Measurements from ENCODE around the gene LAX1.

The LAX1 gene

GRCh38 chr1:203794764-203795440 is 29.9 kb downstream of the LAX1 start:
- WGBS, 2 donors (ENCODE audit: extremely low coverage in 2 of 2, insufficient read length in 2 of 2, insufficient replicate concordance in 1 of 2) = no CpG with 5 or more reads among the region's 19 CpGs
- no peak overlapping the region for H3K14ac ChIP-seq (ENCODE audit: low read length)
- peak overlapping the region; percentile 90 for H2AFZ ChIP-seq (ENCODE audit: low read length)
- H4K91ac ChIP-seq (ENCODE audit: low read depth, low read length, poor library complexity) = no peak overlapping the region
- no peak overlapping the region for H2AK5ac ChIP-seq (ENCODE audit: low read depth, low read length)
- no peak overlapping the region for H3K9ac ChIP-seq (ENCODE audit: low read depth, low read length, poor library complexity)
- H3K4me2 ChIP-seq (ENCODE audit: insufficient read depth, low read length, poor library complexity, severe bottlenecking) = peak overlapping the region; percentile 37
- DNase-seq (ENCODE audit: low spot score) = no peak
- no peak overlapping the region for H4K8ac ChIP-seq (ENCODE audit: low read depth, low read length)
- H3K4me3 ChIP-seq (ENCODE audit: low read length in 2 of 2) = peak overlapping the region in 1 of 2 donors; percentile 57
- no peak overlapping the region for H2BK15ac ChIP-seq (ENCODE audit: low read length)
- H3K27me3 ChIP-seq (ENCODE audit: control insufficient read depth in 3 of 3, insufficient read depth in 3 of 3, low read depth in 1 of 3, low read length in 3 of 3) = no peaks in the 10 kb centered on the region
- no peak overlapping the region for H2BK12ac ChIP-seq (ENCODE audit: low read length)
- peaks cover 12 to 34% of the 10 kb centered on the region in 2 donors for H3K36me3 ChIP-seq (replicated peaks in 1 of 2; ENCODE audit: control insufficient read depth in 2 of 2, insufficient read depth in 2 of 2, low read length in 2 of 2)
- peaks cover 1 to 4% of the 10 kb centered on the region in 2 donors for H3K4me1 ChIP-seq (ENCODE audit: control insufficient read depth in 2 of 2, insufficient read depth in 1 of 2, low read depth in 1 of 2, low read length in 2 of 2)
- H3K9me3 ChIP-seq (replicated peaks in 1 of 2; ENCODE audit: control insufficient read depth in 2 of 2, insufficient read depth in 1 of 2, low read depth in 1 of 2, low read length in 2 of 2) = peaks cover 9 to 29% of the 10 kb centered on the region in 2 donors
- peaks cover 3% of the 10 kb centered on the region for H3K79me1 ChIP-seq (ENCODE audit: low read depth, low read length)
- H3K4ac ChIP-seq (ENCODE audit: low read length) = no peak overlapping the region
- H2BK120ac ChIP-seq (ENCODE audit: low read depth, low read length) = no peak overlapping the region
- no peak overlapping the region for H3K23ac ChIP-seq (ENCODE audit: low read depth, low read length, poor library complexity)
- no peak overlapping the region for H3K27ac ChIP-seq (replicated peaks; ENCODE audit: low read length)
- no peak overlapping the region for H3K18ac ChIP-seq (ENCODE audit: low read length)
- H2BK5ac ChIP-seq (ENCODE audit: low read length) = no peak overlapping the region

- H2BK120ac ChIP-seq (ENCODE audit: low read depth, low read length) = no peak within 1 kb of the TSS
- no peak within 1 kb of the TSS for H2BK12ac ChIP-seq (ENCODE audit: low read length)
- WGBS, 2 donors (ENCODE audit: extremely low coverage in 2 of 2, insufficient read length in 2 of 2, insufficient replicate concordance in 1 of 2) = no CpG with 5 or more reads among the region's 59 CpGs
- peaks cover 9 to 33% of the 10 kb centered on the region in 2 donors for H3K9me3 ChIP-seq (replicated peaks in 1 of 2; ENCODE audit: control insufficient read depth in 2 of 2, insufficient read depth in 1 of 2, low read depth in 1 of 2, low read length in 2 of 2)
- no peak within 1 kb of the TSS for H3K14ac ChIP-seq (ENCODE audit: low read length)
- H3K4me2 ChIP-seq (ENCODE audit: insufficient read depth, low read length, poor library complexity, severe bottlenecking) = peak within 1 kb of the TSS; percentile 58
- H3K4ac ChIP-seq (ENCODE audit: low read length) = no peak within 1 kb of the TSS
- no peak within 1 kb of the TSS for H2BK15ac ChIP-seq (ENCODE audit: low read length)
- H3K79me1 ChIP-seq (ENCODE audit: low read depth, low read length) = peaks cover 3% of the 10 kb centered on the region
- peak within 1 kb of the TSS; percentile 86 for H3K18ac ChIP-seq (ENCODE audit: low read length)
- H4K8ac ChIP-seq (ENCODE audit: low read depth, low read length) = no peak within 1 kb of the TSS
- H3K23ac ChIP-seq (ENCODE audit: low read depth, low read length, poor library complexity) = peak within 1 kb of the TSS; percentile 44
- no peak within 1 kb of the TSS for H2BK5ac ChIP-seq (ENCODE audit: low read length)
- H3K9ac ChIP-seq (ENCODE audit: low read depth, low read length, poor library complexity) = peak within 1 kb of the TSS; percentile 88
- H3K36me3 ChIP-seq (replicated peaks in 1 of 2; ENCODE audit: control insufficient read depth in 2 of 2, insufficient read depth in 2 of 2, low read length in 2 of 2) = peaks cover 12 to 41% of the 10 kb centered on the region in 2 donors
- peak; percentile 94 for DNase-seq (ENCODE audit: low spot score)
- peak within 1 kb of the TSS; percentile 97 for H3K27ac ChIP-seq (replicated peaks; ENCODE audit: low read length)
- H2AFZ ChIP-seq (ENCODE audit: low read length) = peak within 1 kb of the TSS; percentile 90
- H3K4me3 ChIP-seq (ENCODE audit: low read length in 2 of 2) = peak within 1 kb of the TSS; percentile 57 to 93
- H3K4me1 ChIP-seq (ENCODE audit: control insufficient read depth in 2 of 2, insufficient read depth in 1 of 2, low read depth in 1 of 2, low read length in 2 of 2) = peaks cover 1 to 4% of the 10 kb centered on the region in 2 donors
- H3K27me3 ChIP-seq (ENCODE audit: control insufficient read depth in 3 of 3, insufficient read depth in 3 of 3, low read depth in 1 of 3, low read length in 3 of 3) = no peaks in the 10 kb centered on the region
- H4K91ac ChIP-seq (ENCODE audit: low read depth, low read length, poor library complexity) = no peak within 1 kb of the TSS
- H2AK5ac ChIP-seq (ENCODE audit: low read depth, low read length) = no peak within 1 kb of the TSS
Observed at GRCh38 chr1:203795441-203796235, 30.7 kb downstream of the LAX1 start, which contains the start of the genes ZBED6 and ZC3H11A. TSS of gene ZBED6 (plus strand) at chr1:203795623. CDS start at chr1:203797523, 1,900 bp downstream. TSS of gene ZC3H11A (plus strand) at chr1:203795623. CDS start at chr1:203817071, 21,448 bp downstream.

- H3K14ac ChIP-seq (ENCODE audit: low read length) = no peak overlapping the region
- no CpG with 5 or more reads among the region's 12 CpGs for WGBS, 2 donors (ENCODE audit: extremely low coverage in 2 of 2, insufficient read length in 2 of 2, insufficient replicate concordance in 1 of 2)
- H3K4me3 ChIP-seq (ENCODE audit: low read length in 2 of 2) = peak overlapping the region; percentile 57 to 93
- H3K27ac ChIP-seq (replicated peaks; ENCODE audit: low read length) = peak overlapping the region; percentile 97
- H3K23ac ChIP-seq (ENCODE audit: low read depth, low read length, poor library complexity) = peak overlapping the region; percentile 44
- H3K18ac ChIP-seq (ENCODE audit: low read length) = peak overlapping the region; percentile 50
- H3K4me2 ChIP-seq (ENCODE audit: insufficient read depth, low read length, poor library complexity, severe bottlenecking) = peak overlapping the region; percentile 58
- H3K27me3 ChIP-seq (ENCODE audit: control insufficient read depth in 3 of 3, insufficient read depth in 3 of 3, low read depth in 1 of 3, low read length in 3 of 3) = no peaks in the 10 kb centered on the region
- H2BK12ac ChIP-seq (ENCODE audit: low read length) = no peak overlapping the region
- no peak overlapping the region for H4K91ac ChIP-seq (ENCODE audit: low read depth, low read length, poor library complexity)
- H3K9me3 ChIP-seq (replicated peaks in 1 of 2; ENCODE audit: control insufficient read depth in 2 of 2, insufficient read depth in 1 of 2, low read depth in 1 of 2, low read length in 2 of 2) = peaks cover 9 to 33% of the 10 kb centered on the region in 2 donors
- H3K36me3 ChIP-seq (replicated peaks in 1 of 2; ENCODE audit: control insufficient read depth in 2 of 2, insufficient read depth in 2 of 2, low read length in 2 of 2) = peaks cover 12 to 45% of the 10 kb centered on the region in 2 donors
- H4K8ac ChIP-seq (ENCODE audit: low read depth, low read length) = no peak overlapping the region
- H2BK120ac ChIP-seq (ENCODE audit: low read depth, low read length) = no peak overlapping the region
- DNase-seq (ENCODE audit: low spot score) = no peak
- H2AFZ ChIP-seq (ENCODE audit: low read length) = peak overlapping the region; percentile 70
- H2BK15ac ChIP-seq (ENCODE audit: low read length) = no peak overlapping the region
- H3K79me1 ChIP-seq (ENCODE audit: low read depth, low read length) = peaks cover 3% of the 10 kb centered on the region
- H3K9ac ChIP-seq (ENCODE audit: low read depth, low read length, poor library complexity) = peak overlapping the region; percentile 88
- no peak overlapping the region for H2BK5ac ChIP-seq (ENCODE audit: low read length)
- no peak overlapping the region for H3K4ac ChIP-seq (ENCODE audit: low read length)
- no peak overlapping the region for H2AK5ac ChIP-seq (ENCODE audit: low read depth, low read length)
- H3K4me1 ChIP-seq (ENCODE audit: control insufficient read depth in 2 of 2, insufficient read depth in 1 of 2, low read depth in 1 of 2, low read length in 2 of 2) = peaks cover 1 to 4% of the 10 kb centered on the region in 2 donors
Observed at GRCh38 chr1:203796236-203796605, 31.2 kb downstream of the LAX1 start.

GRCh38 chr1:203797216-203797615 is 32.2 kb downstream of the LAX1 start:
- Histone ChIP-seq H2AFZ (ENCODE audit: low read length) (no peak overlapping the region), H3K4me2 (ENCODE audit: insufficient read depth, low read length, poor library complexity, severe bottlenecking) (no peak overlapping the region), H3K27ac (replicated peaks; ENCODE audit: low read length) (no peak overlapping the region), H3K14ac (ENCODE audit: low read length) (no peak overlapping the region), H3K79me1 (ENCODE audit: low read depth, low read length) (peaks cover 3% of the 10 kb centered on the region), H2BK120ac (ENCODE audit: low read depth, low read length) (no peak overlapping the region), H2BK12ac (ENCODE audit: low read length) (no peak overlapping the region), H3K27me3 (ENCODE audit: control insufficient read depth in 3 of 3, insufficient read depth in 3 of 3, low read depth in 1 of 3, low read length in 3 of 3) (no peaks in the 10 kb centered on the region), H3K4me3 (ENCODE audit: low read length in 2 of 2) (peak overlapping the region in 1 of 2 donors; percentile 57), H2BK5ac (ENCODE audit: low read length) (no peak overlapping the region), H2AK5ac (ENCODE audit: low read depth, low read length) (no peak overlapping the region), H3K36me3 (replicated peaks in 1 of 2; ENCODE audit: control insufficient read depth in 2 of 2, insufficient read depth in 2 of 2, low read length in 2 of 2) (peaks cover 12 to 55% of the 10 kb centered on the region in 2 donors), H4K8ac (ENCODE audit: low read depth, low read length) (no peak overlapping the region), H3K4ac (ENCODE audit: low read length) (no peak overlapping the region), H3K18ac (ENCODE audit: low read length) (no peak overlapping the region), H3K9ac (ENCODE audit: low read depth, low read length, poor library complexity) (no peak overlapping the region), H2BK15ac (ENCODE audit: low read length) (no peak overlapping the region), H3K23ac (ENCODE audit: low read depth, low read length, poor library complexity) (no peak overlapping the region), H3K4me1 (ENCODE audit: control insufficient read depth in 2 of 2, insufficient read depth in 1 of 2, low read depth in 1 of 2, low read length in 2 of 2) (peaks cover 1 to 4% of the 10 kb centered on the region in 2 donors), H4K91ac (ENCODE audit: low read depth, low read length, poor library complexity) (no peak overlapping the region), H3K9me3 (replicated peaks in 1 of 2; ENCODE audit: control insufficient read depth in 2 of 2, insufficient read depth in 1 of 2, low read depth in 1 of 2, low read length in 2 of 2) (peaks cover 9 to 38% of the 10 kb centered on the region in 2 donors)
- no peak for DNase-seq (ENCODE audit: low spot score)
- WGBS, 2 donors (ENCODE audit: extremely low coverage in 2 of 2, insufficient read length in 2 of 2, insufficient replicate concordance in 1 of 2) = no CpG with 5 or more reads among the region's 2 CpGs

Data from neuronal stem cell (in vitro differentiated cells).